Measurements from ENCODE around the gene STAB1. TPM values are rescaled to one million over a fixed set of nuclear protein-coding genes. Genes with fewer than 3 reads are reported as not detected.

Gene STAB1
- polyA plus RNA-seq, 2 of the 4 experiments (the other 2 are of a cell fraction) = not detected

GRCh38 chr3:52473026-52473425, 22.1 kb upstream of the STAB1 start:
- DNase-seq (ENCODE audit: low read depth in 1 of 2, low spot score in 1 of 2) (no peak), ATAC-seq (no peak), FAIRE-seq (no peak)
- Histone ChIP-seq H3K4me1 (no peaks in the 10 kb centered on the region), H3K9me3 (no peaks in the 10 kb centered on the region), H3K4me2 (no peak overlapping the region), H3K4me3 (no peak overlapping the region), H3K27ac (no peak overlapping the region)
- TF ChIP-seq POLR2AphosphoS2 (conservative IDR thresholded peaks at IDR 0.05; ENCODE audit: low read length) = no peak
- no peak for TF ChIP-seq MAFK (IDR thresholded peaks at IDR 0.05; ENCODE audit: partially characterized antibody)
- no peak for TF ChIP-seq TFCP2L1 (CRISPR knock-in tag; IDR thresholded peaks at IDR 0.05)
- TF ChIP-seq RAD21 (conservative IDR thresholded peaks at IDR 0.05 in 1 of 2, IDR thresholded peaks at IDR 0.05 in 1 of 2) = no peak
- TF ChIP-seq NR3C1 (IDR thresholded peaks at IDR 0.05) = no peak
- TF ChIP-seq E2F6 (IDR thresholded peaks at IDR 0.05; ENCODE audit: borderline replicate concordance, low read depth) = no peak
- TF ChIP-seq POLR2A (IDR thresholded peaks at IDR 0.05; ENCODE audit: low read length) = no peak
- TF ChIP-seq ZC3H11A (IDR thresholded peaks at IDR 0.05) = no peak
- TF ChIP-seq RARB (CRISPR knock-in tag; IDR thresholded peaks at IDR 0.05) = no peak
- TF ChIP-seq CTCF (IDR thresholded peaks at IDR 0.05) = no peak
- no peak for TF ChIP-seq HOXB5 (CRISPR knock-in tag; IDR thresholded peaks at IDR 0.05)
- TF ChIP-seq CBX8 (IDR thresholded peaks at IDR 0.05) = no peak
- TF ChIP-seq RNF2 (IDR thresholded peaks at IDR 0.05; ENCODE audit: borderline replicate concordance, low read depth) = no peak
- TF ChIP-seq GATA3 (IDR thresholded peaks at IDR 0.05; ENCODE audit: borderline replicate concordance) = no peak
- no peak for TF ChIP-seq HOXB13 (CRISPR knock-in tag; IDR thresholded peaks at IDR 0.05; ENCODE audit: low read depth)
- TF ChIP-seq USF2 (IDR thresholded peaks at IDR 0.05) = no peak
- no peak for TF ChIP-seq MAZ (IDR thresholded peaks at IDR 0.05; ENCODE audit: borderline replicate concordance, low read depth, low read length)
- TF ChIP-seq NPAS2 (CRISPR knock-in tag; IDR thresholded peaks at IDR 0.05; ENCODE audit: borderline replicate concordance) = no peak
- TF ChIP-seq FOXS1 (CRISPR knock-in tag; IDR thresholded peaks at IDR 0.05) = no peak
- no peak for TF ChIP-seq HDAC2 (IDR thresholded peaks at IDR 0.05)
- POLR2A ChIA-PET = no interaction called here
- 86% methylated on average over 5 of the region's 5 CpGs for WGBS (ENCODE audit: missing lambda C conversion rate)
- CTCF ChIA-PET = interaction anchor here (0.9 to 4.6 kb wide), 23 partner anchors 9 to 243 kb away, joined by 3 to 29 read pairs (median 4); no protein-coding TSS in a partner anchor

GRCh38 chr3:52477076-52477795, 17.9 kb upstream of the STAB1 start:
- FAIRE-seq = no peak
- H3K4me1 ChIP-seq = no peaks in the 10 kb centered on the region
- CTCF ChIA-PET = no interaction called here
- H3K4me2 ChIP-seq = no peak overlapping the region
- ATAC-seq = no peak
- 86% methylated on average over 8 of the region's 16 CpGs for WGBS (ENCODE audit: missing lambda C conversion rate)
- no peak for DNase-seq (ENCODE audit: low read depth in 1 of 2, low spot score in 1 of 2)
- no peak overlapping the region for H3K4me3 ChIP-seq
- H3K9me3 ChIP-seq = no peaks in the 10 kb centered on the region
- POLR2A ChIA-PET = no interaction called here
- H3K27ac ChIP-seq = no peak overlapping the region
- TF ChIP-seq SMC3 (IDR thresholded peaks at IDR 0.05) (no peak), BHLHE40 (IDR thresholded peaks at IDR 0.05; ENCODE audit: low read depth, low read length) (no peak), HOXA7 (CRISPR knock-in tag; IDR thresholded peaks at IDR 0.05) (no peak), USF2 (IDR thresholded peaks at IDR 0.05) (no peak), REST (IDR thresholded peaks at IDR 0.05) (no peak), JUN (IDR thresholded peaks at IDR 0.05) (no peak), HDAC2 (IDR thresholded peaks at IDR 0.05) (no peak), RCOR1 (IDR thresholded peaks at IDR 0.05; ENCODE audit: low read depth, low read length) (no peak), JUNB (IDR thresholded peaks at IDR 0.05) (no peak), MYC (IDR thresholded peaks at IDR 0.05; ENCODE audit: borderline replicate concordance, low read length) (no peak), ZFP36 (IDR thresholded peaks at IDR 0.05; ENCODE audit: borderline replicate concordance, partially characterized antibody) (no peak), HOXB5 (CRISPR knock-in tag; IDR thresholded peaks at IDR 0.05) (no peak), ZSCAN20 (CRISPR knock-in tag; IDR thresholded peaks at IDR 0.05) (no peak), FOSB (CRISPR knock-in tag; IDR thresholded peaks at IDR 0.05) (no peak), PHF8 (IDR thresholded peaks at IDR 0.05; ENCODE audit: borderline replicate concordance, low read depth) (no peak)
